Neural crest cell (in vitro differentiated cells): ENCODE measurements around the gene VWA2. TPM values are rescaled to one million over a fixed set of nuclear protein-coding genes. Genes with fewer than 3 reads are reported as not detected.

Experiments used
- DNase-seq: peaks from one replicate; pipeline ENCODE4 v3.0.0; 2021; ENCODE audit warnings: low read depth, mixed read lengths, low spot score
- H3K27ac Mint-ChIP-seq: one replicate; pipeline ENCODE4 v1.8.0; 2021; ENCODE audit warnings: mild to moderate bottlenecking, mixed read lengths; ENCODE audit not compliant: unreplicated experiment
- H3K27me3 Mint-ChIP-seq: 2 replicates; pipeline ENCODE4 v1.8.0; 2021; ENCODE audit warnings: low read depth, mild to moderate bottlenecking, mixed read lengths
- H3K36me3 Mint-ChIP-seq: 2 replicates; pipeline ENCODE4 v1.8.0; 2021; ENCODE audit warnings: low read depth, mild to moderate bottlenecking, mixed read lengths
- H3K4me1 Mint-ChIP-seq: 2 replicates; pipeline ENCODE4 v1.8.0; 2021; ENCODE audit warnings: mixed read lengths
- H3K4me3 Mint-ChIP-seq: one replicate; pipeline ENCODE4 v1.8.0; 2021; ENCODE audit warnings: mild to moderate bottlenecking, mixed read lengths
- H3K9me3 Mint-ChIP-seq: 2 replicates; pipeline ENCODE4 v1.8.0; 2021; ENCODE audit warnings: mixed read lengths
- CTCF ChIP-seq: fragments of 200-600 bp; sonication (generic); conservative IDR thresholded peaks from 2 replicates; pipeline ENCODE4 v1.5.0; 2021; ENCODE audit warnings: antibody characterized with exemption, mild to moderate bottlenecking
- total RNA-seq: library from RNA; stranded (reverse); gene quantifications from 2 replicates; pipeline ENCODE4 v1.2.1, GENCODE V29; 2021

Gene VWA2
- total RNA-seq, 1 donor from 2014 or later = not detected

GRCh38 chr10:114221235-114221634 lies 17.8 kb upstream of the VWA2 start:
- Mint-ChIP-seq H3K27me3 (peaks cover 3% of the 10 kb centered on the region), H3K4me3 (no peak overlapping the region), H3K4me1 (no peaks in the 10 kb centered on the region), H3K9me3 (no peaks in the 10 kb centered on the region), H3K36me3 (no peaks in the 10 kb centered on the region), H3K27ac (no peak overlapping the region)
- DNase-seq = no peak
- no peak for TF ChIP-seq CTCF

GRCh38 chr10:114223066-114223465 lies 16.0 kb upstream of the VWA2 start:
- DNase-seq = no peak
- H3K4me3 Mint-ChIP-seq = no peak overlapping the region
- no peak for TF ChIP-seq CTCF
- no peak overlapping the region for H3K27ac Mint-ChIP-seq
- no peaks in the 10 kb centered on the region for H3K9me3 Mint-ChIP-seq
- no peaks in the 10 kb centered on the region for H3K4me1 Mint-ChIP-seq
- H3K27me3 Mint-ChIP-seq = peaks cover 3% of the 10 kb centered on the region
- no peaks in the 10 kb centered on the region for H3K36me3 Mint-ChIP-seq

GRCh38 chr10:114228156-114228555 lies 10.9 kb upstream of the VWA2 start:
- no peak overlapping the region for H3K4me3 Mint-ChIP-seq
- H3K27ac Mint-ChIP-seq = no peak overlapping the region
- H3K36me3 Mint-ChIP-seq = no peaks in the 10 kb centered on the region
- H3K27me3 Mint-ChIP-seq = peaks cover 8% of the 10 kb centered on the region
- no peak for DNase-seq
- no peaks in the 10 kb centered on the region for H3K9me3 Mint-ChIP-seq
- H3K4me1 Mint-ChIP-seq = no peaks in the 10 kb centered on the region
- TF ChIP-seq CTCF = no peak

DNA sequence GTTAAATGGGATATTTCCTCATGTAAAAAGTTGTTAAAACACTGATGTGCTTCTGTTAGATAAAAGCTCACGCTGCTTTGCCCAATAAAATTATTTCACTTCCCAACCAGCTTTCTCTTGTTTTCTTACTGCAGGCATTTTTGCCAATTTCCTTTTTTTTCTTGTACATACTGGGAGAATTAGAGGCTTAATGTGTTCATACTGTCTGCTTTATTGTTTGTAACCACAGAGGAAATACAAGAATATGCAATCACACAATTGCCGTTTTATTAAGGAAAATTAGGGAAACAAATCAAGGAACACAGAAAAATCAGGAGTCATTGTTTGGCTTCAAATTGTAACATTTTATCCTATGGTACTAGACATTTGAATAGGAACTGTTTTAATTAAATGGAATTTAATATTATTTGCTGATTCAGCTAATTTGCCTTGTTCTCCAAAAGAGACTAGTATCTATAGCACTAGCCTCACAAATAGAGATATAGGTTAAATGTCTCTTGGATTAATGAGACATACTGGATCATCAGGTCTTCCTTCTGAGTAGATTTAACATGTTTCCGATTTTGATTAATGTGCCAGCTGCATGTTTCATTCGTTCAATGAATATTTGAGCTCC lies 6.4 kb upstream of the VWA2 start:
- H3K4me3 Mint-ChIP-seq = no peak overlapping the region
- no peak for DNase-seq
- H3K27ac Mint-ChIP-seq = no peak overlapping the region
- no peaks in the 10 kb centered on the region for H3K9me3 Mint-ChIP-seq
- no peak for TF ChIP-seq CTCF
- H3K4me1 Mint-ChIP-seq = no peaks in the 10 kb centered on the region
- H3K36me3 Mint-ChIP-seq = no peaks in the 10 kb centered on the region
- H3K27me3 Mint-ChIP-seq = peaks cover 51% of the 10 kb centered on the region

GRCh38 chr10:114233482-114233881 lies 5.6 kb upstream of the VWA2 start:
- no peak for TF ChIP-seq CTCF
- Mint-ChIP-seq H3K4me1 (no peaks in the 10 kb centered on the region), H3K27me3 (peaks cover 56% of the 10 kb centered on the region), H3K4me3 (no peak overlapping the region), H3K27ac (no peak overlapping the region), H3K9me3 (no peaks in the 10 kb centered on the region), H3K36me3 (no peaks in the 10 kb centered on the region)
- no peak for DNase-seq
